ENCODE measurements around the gene HARS1. TPM values are rescaled to one million over a fixed set of nuclear protein-coding genes. Genes with fewer than 3 reads are reported as not detected.

Gene HARS1
- total and polyA plus RNA-seq, 2 of the 13 experiments (the other 11 are each of a cell fraction or from before 2014, with no cell fraction given): 36.9 to 66.2 TPM

- peak; percentile 42; the same call in 1 of the 2 replicates for TF ChIP-seq PATZ1 (CRISPR knock-in tag; IDR thresholded peaks at IDR 0.05)
- TF ChIP-seq ZFX (CRISPR knock-in tag; IDR thresholded peaks at IDR 0.05; ENCODE audit: low read depth): peak; percentile 14; the same call in 1 of the 2 replicates
- TF ChIP-seq BCL6 (CRISPR knock-in tag; IDR thresholded peaks at IDR 0.05): peak; percentile 59
- TF ChIP-seq ATF3 (CRISPR knock-in tag; IDR thresholded peaks at IDR 0.05): 0 out of 2 replicates have a peak, but pooled peaks have one; percentile 15
- 0 out of 2 replicates have a peak, but pooled peaks have one; percentile 27 for TF ChIP-seq FOXC1 (CRISPR knock-in tag; IDR thresholded peaks at IDR 0.05; ENCODE audit: borderline replicate concordance)
- TF ChIP-seq PHF20 (CRISPR knock-in tag; IDR thresholded peaks at IDR 0.05): no peak
- TF ChIP-seq GATAD2A (CRISPR knock-in tag; IDR thresholded peaks at IDR 0.05): peak; percentile 51; the same call in 1 of the 2 replicates
- peak; percentile 44; the same call in 1 of the 2 replicates for TF ChIP-seq ATF7 (IDR thresholded peaks at IDR 0.05)
- no peak for TF ChIP-seq ATF7 (CRISPR knock-in tag; IDR thresholded peaks at IDR 0.05)
- TF ChIP-seq ZMYM4 (CRISPR knock-in tag; IDR thresholded peaks at IDR 0.05): 0 out of 2 replicates have a peak, but pooled peaks have one; percentile 22
- peak; percentile 76 for TF ChIP-seq ZNF629 (CRISPR knock-in tag; conservative IDR thresholded peaks at IDR 0.05)
- TF ChIP-seq MAX (IDR thresholded peaks at IDR 0.05): 0 out of 2 replicates have a peak, but pooled peaks have one; percentile 11
- peak; percentile 38; the same call in 1 of the 2 replicates for TF ChIP-seq FOXP4 (CRISPR knock-in tag; IDR thresholded peaks at IDR 0.05)
- 0 out of 2 replicates have a peak, but pooled peaks have one; percentile 9 for TF ChIP-seq SALL1 (CRISPR knock-in tag; IDR thresholded peaks at IDR 0.05)
- 0 out of 2 replicates have a peak, but pooled peaks have one; percentile 32 for TF ChIP-seq TFE3 (CRISPR knock-in tag; IDR thresholded peaks at IDR 0.05)
- peak; percentile 50; the same call in 1 of the 2 replicates for TF ChIP-seq ZNF878 (CRISPR knock-in tag; IDR thresholded peaks at IDR 0.05)
- TF ChIP-seq MED13 (CRISPR knock-in tag; IDR thresholded peaks at IDR 0.05): 0 out of 2 replicates have a peak, but pooled peaks have one; percentile 36
- 0 out of 2 replicates have a peak, but pooled peaks have one; percentile 18 for TF ChIP-seq UBTF (CRISPR knock-in tag; IDR thresholded peaks at IDR 0.05)
- TF ChIP-seq KLF9 (CRISPR knock-in tag; IDR thresholded peaks at IDR 0.05; ENCODE audit: low read depth): no peak
Measured at GRCh38 chr5:140635291-140636257, 55.6 kb downstream of the HARS1 start (continued).
